GM21723 (cell line): Measurements from ENCODE around the gene RILPL2.
"Not testable (repeated sequence)": the region's sequence is repeated elsewhere in the genome, so short reads cannot be mapped to it uniquely, and the experiment has no call there.

ENCODE experiments used
- ATAC-seq: cut with Tn5 transposase; IDR thresholded peaks from one replicate; pipeline ENCODE4 v1.9.1; 2021; ENCODE audit warnings: mild to moderate bottlenecking, moderate library complexity; ENCODE audit not compliant: unreplicated experiment

RILPL2 gene, protein sequence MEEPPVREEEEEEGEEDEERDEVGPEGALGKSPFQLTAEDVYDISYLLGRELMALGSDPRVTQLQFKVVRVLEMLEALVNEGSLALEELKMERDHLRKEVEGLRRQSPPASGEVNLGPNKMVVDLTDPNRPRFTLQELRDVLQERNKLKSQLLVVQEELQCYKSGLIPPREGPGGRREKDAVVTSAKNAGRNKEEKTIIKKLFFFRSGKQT

DNA sequence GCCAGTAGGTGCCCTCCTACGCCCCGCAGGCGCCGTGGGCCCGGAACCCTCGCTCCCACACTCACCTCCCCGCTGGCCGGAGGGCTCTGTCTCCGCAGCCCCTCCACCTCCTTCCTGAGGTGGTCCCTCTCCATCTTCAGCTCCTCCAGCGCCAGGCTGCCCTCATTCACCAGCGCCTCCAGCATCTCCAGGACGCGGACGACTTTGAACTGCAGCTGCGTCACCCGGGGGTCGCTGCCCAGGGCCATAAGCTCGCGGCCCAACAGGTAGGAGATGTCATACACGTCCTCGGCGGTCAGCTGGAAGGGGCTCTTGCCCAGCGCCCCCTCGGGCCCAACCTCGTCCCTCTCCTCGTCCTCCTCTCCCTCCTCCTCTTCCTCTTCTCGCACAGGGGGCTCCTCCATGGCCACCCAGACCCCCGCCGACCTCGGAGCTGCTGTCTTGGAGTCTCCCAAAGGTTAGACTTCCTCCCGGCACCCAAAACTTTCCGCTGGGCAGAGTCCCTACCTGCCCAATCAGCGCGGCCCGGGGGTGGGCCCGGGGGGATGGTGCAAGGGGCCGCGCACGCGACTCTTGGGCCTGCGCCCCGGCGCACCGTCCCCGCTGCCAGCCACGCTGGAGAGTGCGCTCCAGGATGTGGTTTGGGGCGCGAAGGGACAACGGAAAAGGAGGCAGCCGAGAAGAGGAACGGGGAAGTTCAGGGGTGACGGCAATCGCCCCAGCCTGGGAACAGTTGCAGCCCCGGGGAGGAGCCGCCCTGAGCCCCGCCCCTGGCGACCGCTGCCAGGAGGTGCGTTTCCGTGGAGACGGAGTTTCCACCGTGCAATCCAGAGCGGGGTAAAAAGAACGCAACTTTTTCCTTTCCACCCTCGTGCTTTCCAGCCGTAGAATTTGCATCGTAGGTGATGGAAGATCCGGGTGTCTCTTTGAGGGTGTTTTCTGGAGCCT is at the start of gene RILPL2:
Gene RILPL2 (minus strand): TSS at position 668 of the 948 bp plus-strand sequence. CDS start 264 bp downstream, at position 404.
- peak; percentile 75 for ATAC-seq

DNA sequence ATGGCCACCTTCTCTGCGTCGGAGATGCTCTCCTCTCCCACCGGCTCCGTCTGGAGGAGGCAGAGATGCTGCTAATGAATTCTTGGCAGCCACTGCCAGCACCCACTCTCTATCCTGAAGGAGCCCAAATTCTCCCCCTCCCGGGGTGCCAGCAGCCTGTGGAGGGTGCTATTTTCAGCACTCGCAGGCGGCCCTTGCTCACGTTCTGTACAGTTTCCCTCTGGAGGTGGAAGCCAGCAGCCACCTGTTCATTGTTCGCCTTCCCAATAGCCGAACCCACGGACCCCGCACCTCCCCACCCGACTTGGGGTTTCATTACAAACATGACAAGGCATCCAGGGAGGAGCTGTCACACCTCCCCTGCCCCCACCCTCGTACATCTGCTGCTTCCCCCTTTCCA is 49.3 kb upstream of the RILPL2 start:
- no peak for ATAC-seq

DNA sequence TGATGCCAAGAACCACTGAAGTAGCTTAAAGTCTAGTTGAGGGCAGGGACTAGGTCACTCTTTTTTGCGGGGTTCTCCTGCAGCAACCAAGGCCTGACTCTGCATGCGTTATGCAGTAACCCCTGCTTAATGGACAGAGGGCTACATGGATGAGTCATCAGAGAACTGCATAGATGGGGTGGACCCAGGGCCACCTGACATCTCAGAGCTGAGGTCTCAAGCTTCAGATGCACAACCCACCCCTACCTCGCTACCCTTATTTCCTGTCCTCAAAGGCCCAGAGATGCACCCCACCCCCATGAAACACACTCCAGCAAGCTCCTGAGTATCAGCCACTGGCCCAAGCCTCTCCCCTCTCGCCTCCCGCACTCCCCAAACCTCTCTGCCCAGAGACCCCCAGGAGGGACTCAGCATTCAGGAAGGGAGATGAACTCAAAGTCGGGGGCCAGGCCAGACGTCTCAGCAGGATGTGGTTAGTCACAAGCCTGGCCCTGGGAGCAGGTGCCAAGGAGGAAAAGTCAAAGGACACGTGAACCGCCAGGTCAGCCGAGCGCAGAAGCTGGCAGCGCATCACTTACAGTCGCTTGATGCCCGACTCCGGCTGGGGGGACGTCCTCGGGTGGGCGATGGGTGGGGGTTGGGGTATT is 47.2 kb upstream of the RILPL2 start:
- no peak for ATAC-seq

DNA sequence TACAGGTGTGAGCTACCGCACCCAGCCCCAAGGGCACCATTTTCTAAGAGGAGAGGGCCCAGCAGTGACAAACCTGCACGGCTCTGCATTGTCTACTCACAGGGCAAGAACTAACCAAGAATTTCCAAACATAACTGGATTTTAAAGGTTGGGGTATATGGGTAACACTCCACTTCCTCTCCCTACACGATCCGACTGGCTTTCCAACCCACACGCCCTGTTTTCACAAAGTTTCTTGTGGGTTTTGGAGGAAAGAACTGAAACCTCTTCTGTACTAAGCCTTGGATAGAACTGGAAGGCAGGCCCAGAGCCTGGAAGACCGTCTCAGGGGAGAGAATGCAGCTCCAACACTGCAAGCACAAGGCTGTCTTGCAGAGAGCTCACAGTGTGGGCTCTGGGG is 46.4 kb upstream of the RILPL2 start:
- ATAC-seq = no peak

DNA sequence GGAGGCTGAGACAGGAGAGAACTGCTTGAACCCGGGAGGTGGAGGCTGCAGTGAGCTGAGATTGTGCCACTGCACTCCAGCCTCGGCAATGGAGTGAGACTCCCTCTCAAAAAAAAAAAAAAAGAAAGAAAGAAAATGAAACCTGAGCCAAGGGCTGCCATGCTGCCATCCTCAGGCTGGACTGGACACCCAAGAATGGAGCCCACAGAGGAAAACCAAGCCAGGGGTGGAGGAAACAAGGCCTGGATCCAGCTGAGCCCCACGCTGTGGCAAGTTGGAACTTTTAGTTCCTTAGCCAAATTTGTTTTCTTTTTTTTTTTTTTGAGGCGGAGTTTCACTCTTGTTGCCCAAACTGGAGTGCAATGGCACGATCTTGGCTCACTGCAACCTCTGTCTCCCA is 44.8 kb upstream of the RILPL2 start:
- ATAC-seq = not testable (repeated sequence)

DNA sequence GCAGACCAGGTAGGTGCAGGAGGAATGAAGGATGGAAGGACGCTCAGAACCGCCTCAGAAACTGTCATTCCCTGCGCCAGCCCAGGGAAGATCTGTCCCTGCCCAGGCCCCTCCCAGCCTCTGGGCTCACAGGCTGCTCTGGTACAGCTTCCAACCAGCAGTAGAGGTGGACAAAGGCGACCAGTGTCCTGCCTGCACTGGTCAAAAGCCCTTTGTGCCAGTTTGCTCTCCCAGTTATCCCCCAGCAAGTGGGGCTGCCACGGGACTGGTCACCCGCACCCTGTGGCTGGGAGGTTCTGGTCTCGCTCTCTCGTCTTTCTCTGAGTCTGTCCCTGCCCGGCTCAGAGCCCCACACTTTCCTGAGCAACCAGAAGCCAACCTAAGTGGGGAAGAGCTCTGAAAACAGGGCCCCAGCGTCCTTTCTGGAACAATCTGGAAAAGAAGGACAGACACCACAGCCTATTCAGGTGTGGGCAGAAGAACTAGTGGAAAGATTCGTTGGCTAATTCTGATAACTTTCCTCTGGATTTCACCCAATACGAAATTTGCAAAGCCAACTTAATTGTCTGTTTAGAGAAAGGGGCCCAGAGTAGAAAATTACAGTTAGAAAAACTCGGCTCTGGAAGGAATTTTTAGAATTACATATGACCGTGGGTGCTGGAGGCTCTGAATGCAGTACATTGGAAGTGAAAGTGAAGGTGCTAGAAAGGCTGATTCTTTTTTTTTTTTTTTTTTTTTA is 43.1 kb upstream of the RILPL2 start:
- ATAC-seq = no peak

DNA sequence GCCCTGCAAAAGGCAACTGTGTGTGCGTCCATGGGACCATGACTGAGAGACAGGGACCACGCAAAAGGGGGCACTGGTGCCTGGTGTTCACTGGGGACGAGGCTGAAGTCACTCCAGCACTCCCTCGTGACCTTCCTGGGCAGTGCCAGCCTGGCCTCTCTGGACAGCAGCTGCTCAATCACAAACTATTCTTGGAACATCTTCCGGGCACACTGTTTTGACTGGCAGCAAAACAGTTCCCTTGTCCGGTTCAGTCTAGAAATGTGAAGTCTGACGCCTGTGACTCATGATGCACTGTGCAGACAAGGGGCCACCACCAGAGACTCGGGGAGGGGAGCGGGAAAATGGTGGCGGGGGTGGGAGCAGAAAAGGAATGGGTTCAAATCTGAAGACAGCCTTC is 42.3 kb upstream of the RILPL2 start:
- ATAC-seq = no peak

DNA sequence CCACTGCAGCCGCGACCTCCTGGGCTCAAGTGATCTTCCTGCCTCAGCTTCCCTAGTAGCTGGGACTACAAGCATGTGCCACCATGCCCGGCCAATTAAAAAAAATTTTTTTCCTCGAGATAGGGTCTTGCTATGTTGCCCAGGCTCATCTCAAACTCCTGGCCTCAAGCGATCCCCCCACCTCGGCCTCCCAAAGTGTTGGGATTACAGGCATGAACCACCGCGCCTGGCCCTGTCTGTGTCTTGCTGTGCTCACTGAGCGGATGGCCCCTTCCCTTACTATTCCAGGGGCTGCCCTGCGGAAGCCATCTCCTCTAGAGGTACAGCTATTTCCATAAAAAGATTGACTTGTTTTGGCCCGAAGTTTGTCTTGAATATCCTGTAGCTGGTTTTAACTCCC is 41.6 kb upstream of the RILPL2 start:
- ATAC-seq = no peak

DNA sequence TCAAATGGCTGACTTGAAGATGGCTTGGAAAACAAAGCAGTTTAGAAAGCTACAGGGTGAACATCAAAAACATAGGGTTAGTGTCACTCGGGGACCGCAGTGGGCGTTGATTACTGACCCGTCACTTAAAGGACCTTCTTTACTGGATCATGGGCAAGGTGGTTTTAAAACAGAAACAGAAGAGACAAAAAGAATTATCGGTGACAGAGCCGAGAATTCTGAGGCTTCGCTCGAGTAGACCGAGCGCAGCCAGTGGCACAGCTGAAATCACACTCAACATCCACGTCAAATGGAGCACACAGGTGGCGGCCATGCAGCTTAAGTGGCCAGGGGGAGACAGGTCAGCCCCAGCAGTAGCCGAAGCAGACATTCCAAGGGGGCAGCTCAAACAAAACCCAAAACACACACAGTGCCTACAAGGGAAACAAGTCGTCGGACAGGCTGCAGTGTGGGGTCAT is 38.8 kb upstream of the RILPL2 start:
- no peak for ATAC-seq

DNA sequence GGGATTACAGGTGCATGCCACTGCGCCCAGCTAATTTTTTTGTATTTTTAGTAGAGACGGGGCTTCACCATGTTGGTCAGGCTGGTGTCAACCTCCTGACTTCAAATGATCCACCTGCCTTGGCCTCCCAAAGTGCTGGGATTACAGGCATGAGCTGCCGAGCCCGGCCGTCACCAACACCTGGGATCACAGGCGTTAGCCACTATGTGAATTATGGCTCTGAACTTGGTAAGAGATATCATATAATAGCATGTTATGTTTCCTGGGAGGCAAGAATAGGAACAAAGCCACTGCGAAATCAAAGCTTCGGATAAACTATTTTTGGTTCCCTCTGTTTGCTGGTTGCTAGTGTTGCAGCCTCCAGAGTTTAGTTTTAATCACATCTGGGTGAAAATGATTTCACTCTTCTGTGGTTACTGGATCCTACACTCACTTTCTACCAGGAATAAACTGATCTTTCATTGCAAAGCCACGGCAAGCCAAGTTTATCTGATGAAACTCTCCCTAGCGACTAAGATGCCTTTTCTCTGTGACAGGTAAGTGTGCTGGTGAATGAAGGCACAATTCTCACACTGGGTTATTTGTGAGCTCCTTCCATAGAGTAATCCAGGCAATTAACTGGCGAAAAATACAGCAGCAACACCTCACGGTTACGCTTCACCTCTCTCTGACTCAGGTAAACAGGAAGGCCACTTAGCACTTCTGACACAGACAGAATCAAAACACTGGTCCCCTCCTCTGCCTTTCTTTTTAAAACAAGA is 38.2 kb upstream of the RILPL2 start:
- no peak for ATAC-seq

DNA sequence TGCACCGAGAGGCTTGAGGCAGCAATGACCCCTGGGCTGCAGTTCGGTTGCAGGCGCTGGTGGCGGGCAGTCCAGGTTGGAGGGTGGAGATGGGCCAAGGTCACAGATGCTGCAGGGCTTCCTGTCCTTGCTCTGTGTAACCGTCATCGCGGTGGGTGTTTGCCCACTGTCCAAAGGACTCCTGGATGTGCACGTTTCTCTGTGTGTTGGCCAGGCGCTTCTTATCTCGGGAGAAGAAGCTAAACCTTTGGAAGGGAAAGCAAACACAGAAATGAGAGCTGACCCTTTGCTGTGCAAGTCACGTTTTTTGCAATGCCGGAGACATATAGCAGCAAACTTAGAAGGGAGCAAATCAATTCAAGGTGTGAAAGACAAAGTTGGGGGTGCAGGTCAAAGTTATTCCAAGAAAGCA is 36.0 kb upstream of the RILPL2 start:
- ATAC-seq = no peak

DNA sequence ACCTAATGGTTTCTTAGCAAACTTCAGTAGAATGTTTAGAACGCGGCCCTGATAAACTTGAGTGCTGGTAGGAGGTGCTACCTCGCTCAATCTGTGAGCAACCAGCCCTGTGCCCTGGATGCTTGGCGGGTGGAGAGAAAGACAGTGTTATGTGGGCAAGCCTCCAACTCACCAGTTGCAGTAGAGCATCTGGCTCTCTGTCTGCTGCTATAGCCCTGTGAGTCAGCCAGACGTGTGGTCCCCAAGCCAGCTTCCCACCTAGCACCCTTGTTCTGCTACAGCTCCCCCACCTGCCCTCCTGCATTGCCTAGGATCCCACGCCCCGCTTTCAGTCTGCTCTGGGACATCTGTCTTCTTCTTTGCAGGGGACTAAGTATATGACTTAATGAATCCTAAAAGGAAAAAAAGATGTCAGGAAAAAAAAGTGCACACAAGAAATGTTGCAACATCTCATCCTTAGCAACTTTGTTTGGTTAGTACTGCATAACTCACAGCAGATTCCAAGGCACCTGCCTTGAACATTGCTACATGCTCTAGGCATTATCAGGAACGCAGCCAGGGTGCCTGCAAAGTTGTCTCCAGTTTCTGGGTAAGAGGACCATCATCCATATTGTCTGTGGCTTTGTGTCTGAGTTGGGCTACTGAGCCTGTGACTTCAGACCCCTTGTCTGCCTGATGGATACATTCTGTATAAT is 35.0 kb upstream of the RILPL2 start:
- ATAC-seq = no peak

DNA sequence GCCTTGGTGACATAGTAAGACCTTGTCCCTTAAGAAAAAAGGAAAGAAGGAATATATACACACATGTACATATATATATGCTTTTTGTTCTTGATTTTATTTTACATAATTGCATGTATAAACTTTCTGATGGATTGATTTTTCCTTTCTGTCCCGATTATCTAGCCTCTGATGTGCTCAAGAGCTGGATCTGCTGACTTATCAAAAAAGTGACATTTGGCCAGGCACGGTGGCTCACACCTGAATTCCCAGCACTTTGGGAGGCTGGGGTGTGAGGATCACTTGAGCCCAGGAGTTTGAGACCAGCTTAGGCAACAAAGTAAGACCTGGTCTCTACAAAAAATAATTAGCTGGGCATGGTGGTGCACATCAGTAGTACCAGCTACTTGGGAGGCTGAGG is 33.5 kb upstream of the RILPL2 start:
- ATAC-seq = no peak

DNA sequence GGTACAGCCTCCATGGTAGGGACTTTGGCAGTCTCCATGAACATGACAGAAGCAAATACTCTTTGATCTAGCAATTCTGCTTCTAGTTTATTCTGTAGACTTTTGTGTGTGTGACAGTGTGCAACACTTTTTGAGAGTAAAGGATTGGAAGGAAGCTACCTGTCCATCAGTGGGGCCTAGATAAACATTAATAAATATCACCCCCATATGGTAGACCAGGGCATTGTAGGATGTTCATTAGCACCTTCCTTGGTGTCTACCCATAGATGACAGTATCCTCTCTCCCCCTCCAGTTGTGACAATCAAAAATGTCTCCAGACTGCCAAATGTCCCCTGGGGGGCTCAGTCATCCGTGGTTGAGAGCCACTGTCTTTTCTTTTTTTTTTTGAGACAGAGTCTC is 32.3 kb upstream of the RILPL2 start:
- peak; percentile 81 for ATAC-seq

DNA sequence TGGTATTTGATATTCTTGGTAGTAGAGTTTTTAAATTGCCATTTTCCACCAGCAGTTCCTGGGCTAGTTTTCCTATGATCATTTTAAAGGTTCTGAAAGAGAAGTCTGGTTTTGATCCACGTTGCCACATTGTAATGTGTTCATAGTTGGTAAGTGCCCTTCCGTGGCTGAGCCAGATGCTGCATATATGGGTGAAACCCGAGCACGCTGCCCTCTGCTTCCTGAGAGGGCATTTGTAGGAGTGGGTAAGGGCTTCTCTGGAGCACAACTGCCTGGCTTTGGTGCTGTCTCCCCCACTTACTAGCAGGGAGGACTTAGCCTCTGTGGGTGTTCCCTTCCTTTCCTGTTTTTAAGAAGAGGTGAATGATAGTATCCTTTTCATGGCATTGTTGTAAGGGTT is 28.6 kb upstream of the RILPL2 start:
- no peak for ATAC-seq

DNA sequence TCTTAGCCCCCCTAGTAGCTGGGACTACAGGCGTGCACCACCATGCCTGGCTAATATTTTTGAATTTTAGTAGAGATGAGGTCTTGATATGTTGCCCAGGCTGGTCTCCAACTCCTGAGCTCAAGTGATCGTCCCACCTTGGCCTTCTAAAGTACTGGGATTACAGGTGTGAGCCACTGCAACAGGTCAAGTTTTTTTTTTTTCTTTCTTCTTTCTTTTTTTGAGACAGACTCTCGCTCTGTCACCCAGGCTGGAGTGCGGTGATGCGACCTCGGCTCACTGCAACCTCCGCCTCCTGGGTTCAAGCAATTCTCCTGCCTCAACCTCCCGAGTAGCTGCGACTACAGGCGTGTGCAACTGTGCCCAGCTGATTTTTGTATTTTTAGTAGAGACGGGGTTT is 26.7 kb upstream of the RILPL2 start:
- not testable (repeated sequence) for ATAC-seq

DNA sequence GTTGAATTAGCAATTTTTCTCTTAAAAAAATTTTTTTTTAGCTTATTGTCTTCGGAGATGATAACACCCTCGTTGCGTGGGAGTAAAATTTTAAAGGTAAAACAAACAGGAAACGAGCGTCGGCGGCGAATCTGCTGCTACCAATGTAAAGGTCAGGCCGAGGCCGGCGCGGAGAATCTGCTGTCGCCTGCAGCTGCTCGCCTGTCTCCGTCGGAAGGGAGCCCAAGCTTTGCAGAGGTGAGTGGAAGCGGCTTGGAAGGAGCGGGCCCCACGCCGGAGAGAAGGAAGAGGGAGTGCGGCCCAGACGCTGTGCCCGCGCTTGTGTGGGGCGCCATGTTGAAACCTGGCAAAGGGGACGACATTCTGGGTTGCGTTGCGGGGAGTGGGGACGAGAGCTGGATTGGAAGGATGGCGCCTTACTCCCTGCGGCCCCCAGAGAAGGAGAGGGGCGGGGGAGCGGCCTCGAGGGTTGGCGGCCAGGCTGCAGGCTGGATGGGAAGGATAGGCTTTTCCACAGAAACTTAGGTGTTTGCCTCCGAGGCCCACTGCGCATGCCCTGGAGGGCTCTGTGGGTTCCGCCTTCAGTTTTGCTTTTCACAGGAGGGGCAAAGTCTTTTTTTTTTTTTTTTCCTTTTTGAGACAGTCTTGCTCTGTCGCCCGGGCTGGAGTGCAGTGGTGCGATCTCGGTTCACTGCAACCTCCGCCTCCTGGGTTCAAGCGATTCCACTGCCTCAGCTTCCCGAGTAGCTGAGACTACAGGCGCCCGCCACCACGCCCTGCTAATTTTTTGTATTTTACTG is 21.7 kb upstream of the RILPL2 start, which contains the start of gene SNRNP35:
Gene SNRNP35 (plus strand): TSS at position 160 of the 800 bp plus-strand sequence. CDS start 7,402 bp downstream, outside the sequence.
- ATAC-seq = peak; percentile 65

DNA sequence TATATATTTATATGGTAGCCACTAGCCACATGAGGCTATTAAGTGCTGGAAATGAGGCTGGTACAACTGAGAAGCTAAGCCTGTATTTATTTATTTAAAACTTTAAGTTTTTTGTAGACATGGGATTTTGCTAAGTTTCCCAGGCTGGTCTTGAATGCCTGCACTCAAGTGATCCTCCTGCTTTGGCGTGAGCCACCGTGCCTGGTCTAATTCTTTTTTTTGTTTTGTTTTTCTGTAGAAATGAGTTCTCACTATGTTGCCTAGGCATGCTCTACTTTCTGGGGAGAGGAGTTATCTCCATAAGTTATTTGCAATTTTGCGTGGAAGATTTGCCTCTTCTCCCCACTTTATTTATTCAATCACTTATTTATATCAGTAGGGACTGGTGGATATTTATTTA is 16.7 kb upstream of the RILPL2 start:
- ATAC-seq = no peak

DNA sequence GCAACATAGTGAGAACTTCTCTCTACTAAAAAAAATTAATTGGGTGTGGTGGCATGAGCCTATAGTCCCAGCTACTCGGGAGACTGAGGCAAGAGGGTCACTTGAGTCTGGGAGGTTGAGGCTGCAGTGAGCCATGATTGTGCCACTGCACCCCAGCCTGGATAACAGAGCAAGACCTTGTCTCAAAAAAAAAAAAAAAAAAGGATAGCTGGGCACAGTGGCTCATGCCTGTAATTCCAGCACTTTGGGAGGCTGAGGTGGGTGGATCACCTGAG is 15.7 kb upstream of the RILPL2 start:
- ATAC-seq = not testable (repeated sequence)
